Lower leg skin (tissue), 4 donors: ENCODE data around the gene WDR33. TPM values are rescaled to one million over a fixed set of nuclear protein-coding genes. Genes with fewer than 3 reads are reported as not detected.
"Not testable (repeated sequence)": the region's sequence is repeated elsewhere in the genome, so short reads cannot be mapped to it uniquely, and the experiment has no call there.

Source experiments
- DNase-seq, 2 donors: peaks; one replicate each; pipeline ENCODE4 v3.0.0-alpha.2; 2019; ENCODE audit warnings: low spot score in 2 of 2
- H3K4me3 ChIP-seq: fragments of 200-600 bp; sonication (generic); 2 replicates; pipeline ENCODE4 v1.5.1; 2017; ENCODE audit warnings: mild to moderate bottlenecking, low read depth; ENCODE audit not compliant: poor library complexity, severe bottlenecking
- CTCF ChIP-seq, 3 donors: fragments of 450-650 bp; IDR thresholded peaks; one replicate each; pipeline ENCODE4 v1.5.1; 2016; ENCODE audit warnings: antibody characterized with exemption in 3 of 3, mild to moderate bottlenecking in 3 of 3, moderate library complexity in 2 of 3
- POLR2A ChIP-seq, 2 donors: fragments of 450-650 bp; IDR thresholded peaks; one replicate each; pipeline ENCODE4 v1.6.1; 2016 to 2017; ENCODE audit warnings: antibody characterized with exemption in 2 of 2, mild to moderate bottlenecking in 1 of 2, moderate library complexity in 1 of 2
- WGBS, 2 donors: methylation state at CpG; one replicate each; pipeline ENCODE4 v1.1.5; 2018; 5-methylcytosine and 5-hydroxymethylcytosine counted together
- intact Hi-C: fragments of 100-400 bp; cut with DNase I; formaldehyde crosslinking; loops from one replicate; pipeline ENCODE4 v1.15.0; 2023; ENCODE audit warnings: low total_unique reads
- total RNA-seq, 4 donors: library from RNA; depleted of rRNA; stranded (reverse); fragments of >200 nt; gene quantifications; one replicate each; pipeline ENCODE4 v1.1.0, GENCODE V29; 2016

WDR33 gene
- total RNA-seq, 4 donors from 2014 or later = 31.6 to 44.8 (median 32.5) TPM

GRCh38 chr2:127834951-127835350 is 24.0 kb upstream of the WDR33 start:
- 83 to 84% methylated on average over 3 of the region's 3 CpGs for whole genome bisulfite sequencing, 2 donors
- no peak for DNase-seq
- intact Hi-C loops = no loop called here
- TF ChIP-seq CTCF (IDR thresholded peaks at IDR 0.05) (no peak), POLR2A (IDR thresholded peaks at IDR 0.05) (no peak)
- no peak overlapping the region for H3K4me3 ChIP-seq

- intact Hi-C loops = no loop called here
- 52 to 55% methylated on average over 5 of the region's 5 CpGs for WGBS, 2 donors
- DNase-seq = no peak
- TF ChIP-seq POLR2A (IDR thresholded peaks at IDR 0.05) (no peak), CTCF (IDR thresholded peaks at IDR 0.05) (no peak)
- H3K4me3 ChIP-seq = no peak overlapping the region
Measured at GRCh38 chr2:127829845-127830246, 18.9 kb upstream of the WDR33 start.

- intact Hi-C loops, H3K4me3 ChIP-seq, DNase-seq: not testable (repeated sequence)
- WGBS, 2 donors = 93 to 98% methylated on average over 2 of the region's 2 CpGs
Measured at GRCh38 chr2:127826708-127827107, 15.7 kb upstream of the WDR33 start.

GRCh38 chr2:127826047-127826446 is 15.1 kb upstream of the WDR33 start:
- intact Hi-C loops = no loop called here
- TF ChIP-seq CTCF (IDR thresholded peaks at IDR 0.05) (no peak), POLR2A (IDR thresholded peaks at IDR 0.05) (no peak)
- no peak for DNase-seq
- WGBS, 2 donors = 89 to 94% methylated on average over 12 of the region's 12 CpGs
- no peak overlapping the region for H3K4me3 ChIP-seq

- intact Hi-C loops = no loop called here
- TF ChIP-seq CTCF (IDR thresholded peaks at IDR 0.05) (no peak), POLR2A (IDR thresholded peaks at IDR 0.05) (no peak)
- H3K4me3 ChIP-seq = no peak overlapping the region
- WGBS, 2 donors = 80 to 83% methylated on average over 6 of the region's 6 CpGs
- no peak for DNase-seq
Measured at GRCh38 chr2:127820080-127820668, 9.2 kb upstream of the WDR33 start.

GRCh38 chr2:127818794-127819425 is 7.9 kb upstream of the WDR33 start:
- H3K4me3 ChIP-seq = no peak overlapping the region
- WGBS, 2 donors = 86 to 88% methylated on average over 8 of the region's 8 CpGs
- intact Hi-C loops = no loop called here
- TF ChIP-seq POLR2A (IDR thresholded peaks at IDR 0.05) = no peak
- no peak for TF ChIP-seq CTCF (IDR thresholded peaks at IDR 0.05)
- DNase-seq = no peak
